ENCODE data around the gene TSGA10.

DNA sequence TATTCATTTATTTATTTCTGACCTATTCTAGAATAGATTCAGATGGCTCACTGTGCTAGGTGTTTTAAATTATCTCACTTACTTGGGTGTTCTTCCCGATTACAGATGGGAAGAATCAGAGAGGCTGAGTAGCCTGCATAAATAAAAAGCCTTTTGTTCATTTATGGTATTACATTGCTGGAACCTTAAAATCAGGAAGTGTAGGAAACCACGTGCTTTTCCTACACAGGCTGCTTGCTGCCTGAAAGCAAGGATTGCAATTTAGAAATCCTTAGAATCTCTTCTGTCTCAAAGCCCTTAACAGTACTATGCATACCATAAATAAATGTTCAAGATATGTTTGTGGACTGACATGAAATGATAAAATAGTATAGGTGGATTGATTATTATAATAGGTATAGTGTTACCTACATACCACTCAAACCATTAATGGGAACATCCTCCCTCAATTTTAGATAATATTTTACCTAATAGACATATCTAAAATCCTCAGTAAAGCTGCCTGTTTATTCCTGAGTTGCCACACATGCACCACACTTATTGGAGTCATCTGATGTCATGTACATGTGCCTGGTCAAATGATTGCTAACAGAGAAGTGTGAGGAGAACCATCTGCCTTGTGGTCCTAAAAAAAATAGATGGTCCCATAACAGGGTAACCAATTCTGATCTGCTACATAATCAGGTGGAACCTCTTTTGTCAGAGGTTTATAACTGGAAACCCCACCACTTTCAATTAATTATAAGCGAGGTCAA is 86.7 kb downstream of the TSGA10 start:
- TF ChIP-seq, protein P1, sequence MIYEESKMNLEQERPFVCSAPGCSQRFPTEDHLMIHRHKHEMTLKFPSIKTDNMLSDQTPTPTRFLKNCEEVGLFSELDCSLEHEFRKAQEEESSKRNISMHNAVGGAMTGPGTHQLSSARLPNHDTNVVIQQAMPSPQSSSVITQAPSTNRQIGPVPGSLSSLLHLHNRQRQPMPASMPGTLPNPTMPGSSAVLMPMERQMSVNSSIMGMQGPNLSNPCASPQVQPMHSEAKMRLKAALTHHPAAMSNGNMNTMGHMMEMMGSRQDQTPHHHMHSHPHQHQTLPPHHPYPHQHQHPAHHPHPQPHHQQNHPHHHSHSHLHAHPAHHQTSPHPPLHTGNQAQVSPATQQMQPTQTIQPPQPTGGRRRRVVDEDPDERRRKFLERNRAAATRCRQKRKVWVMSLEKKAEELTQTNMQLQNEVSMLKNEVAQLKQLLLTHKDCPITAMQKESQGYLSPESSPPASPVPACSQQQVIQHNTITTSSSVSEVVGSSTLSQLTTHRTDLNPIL (CRISPR knock-in tag; IDR thresholded peaks at IDR 0.05; ENCODE audit: low read depth) = no peak
- TF ChIP-seq ZNF8 (CRISPR knock-in tag; IDR thresholded peaks at IDR 0.05) (no peak), RARB (CRISPR knock-in tag; IDR thresholded peaks at IDR 0.05) (no peak), PPARA (CRISPR knock-in tag; IDR thresholded peaks at IDR 0.05; ENCODE audit: borderline replicate concordance) (no peak), ARNTL (CRISPR knock-in tag; IDR thresholded peaks at IDR 0.05; ENCODE audit: borderline replicate concordance, low read depth) (no peak), ZFP3 (CRISPR knock-in tag; IDR thresholded peaks at IDR 0.05) (no peak), ZNF70 (CRISPR knock-in tag; IDR thresholded peaks at IDR 0.05) (no peak), TOX (CRISPR knock-in tag; IDR thresholded peaks at IDR 0.05; ENCODE audit: borderline replicate concordance) (no peak), SNAI2 (CRISPR knock-in tag; IDR thresholded peaks at IDR 0.05) (no peak)
- TF ChIP-seq, protein P2, sequence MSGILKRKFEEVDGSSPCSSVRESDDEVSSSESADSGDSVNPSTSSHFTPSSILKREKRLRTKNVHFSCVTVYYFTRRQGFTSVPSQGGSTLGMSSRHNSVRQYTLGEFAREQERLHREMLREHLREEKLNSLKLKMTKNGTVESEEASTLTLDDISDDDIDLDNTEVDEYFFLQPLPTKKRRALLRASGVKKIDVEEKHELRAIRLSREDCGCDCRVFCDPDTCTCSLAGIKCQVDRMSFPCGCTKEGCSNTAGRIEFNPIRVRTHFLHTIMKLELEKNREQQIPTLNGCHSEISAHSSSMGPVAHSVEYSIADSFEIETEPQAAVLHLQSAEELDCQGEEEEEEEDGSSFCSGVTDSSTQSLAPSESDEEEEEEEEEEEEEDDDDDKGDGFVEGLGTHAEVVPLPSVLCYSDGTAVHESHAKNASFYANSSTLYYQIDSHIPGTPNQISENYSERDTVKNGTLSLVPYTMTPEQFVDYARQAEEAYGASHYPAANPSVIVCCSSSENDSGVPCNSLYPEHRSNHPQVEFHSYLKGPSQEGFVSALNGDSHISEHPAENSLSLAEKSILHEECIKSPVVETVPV (CRISPR knock-in tag; IDR thresholded peaks at IDR 0.05) = no peak
- TF ChIP-seq, protein P3, sequence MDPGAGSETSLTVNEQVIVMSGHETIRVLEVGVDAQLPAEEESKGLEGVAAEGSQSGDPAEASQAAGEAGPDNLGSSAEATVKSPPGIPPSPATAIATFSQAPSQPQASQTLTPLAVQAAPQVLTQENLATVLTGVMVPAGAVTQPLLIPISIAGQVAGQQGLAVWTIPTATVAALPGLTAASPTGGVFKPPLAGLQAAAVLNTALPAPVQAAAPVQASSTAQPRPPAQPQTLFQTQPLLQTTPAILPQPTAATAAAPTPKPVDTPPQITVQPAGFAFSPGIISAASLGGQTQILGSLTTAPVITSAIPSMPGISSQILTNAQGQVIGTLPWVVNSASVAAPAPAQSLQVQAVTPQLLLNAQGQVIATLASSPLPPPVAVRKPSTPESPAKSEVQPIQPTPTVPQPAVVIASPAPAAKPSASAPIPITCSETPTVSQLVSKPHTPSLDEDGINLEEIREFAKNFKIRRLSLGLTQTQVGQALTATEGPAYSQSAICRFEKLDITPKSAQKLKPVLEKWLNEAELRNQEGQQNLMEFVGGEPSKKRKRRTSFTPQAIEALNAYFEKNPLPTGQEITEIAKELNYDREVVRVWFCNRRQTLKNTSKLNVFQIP (CRISPR knock-in tag; IDR thresholded peaks at IDR 0.05; ENCODE audit: borderline replicate concordance, low read depth) = no peak
- TF ChIP-seq, protein P4, sequence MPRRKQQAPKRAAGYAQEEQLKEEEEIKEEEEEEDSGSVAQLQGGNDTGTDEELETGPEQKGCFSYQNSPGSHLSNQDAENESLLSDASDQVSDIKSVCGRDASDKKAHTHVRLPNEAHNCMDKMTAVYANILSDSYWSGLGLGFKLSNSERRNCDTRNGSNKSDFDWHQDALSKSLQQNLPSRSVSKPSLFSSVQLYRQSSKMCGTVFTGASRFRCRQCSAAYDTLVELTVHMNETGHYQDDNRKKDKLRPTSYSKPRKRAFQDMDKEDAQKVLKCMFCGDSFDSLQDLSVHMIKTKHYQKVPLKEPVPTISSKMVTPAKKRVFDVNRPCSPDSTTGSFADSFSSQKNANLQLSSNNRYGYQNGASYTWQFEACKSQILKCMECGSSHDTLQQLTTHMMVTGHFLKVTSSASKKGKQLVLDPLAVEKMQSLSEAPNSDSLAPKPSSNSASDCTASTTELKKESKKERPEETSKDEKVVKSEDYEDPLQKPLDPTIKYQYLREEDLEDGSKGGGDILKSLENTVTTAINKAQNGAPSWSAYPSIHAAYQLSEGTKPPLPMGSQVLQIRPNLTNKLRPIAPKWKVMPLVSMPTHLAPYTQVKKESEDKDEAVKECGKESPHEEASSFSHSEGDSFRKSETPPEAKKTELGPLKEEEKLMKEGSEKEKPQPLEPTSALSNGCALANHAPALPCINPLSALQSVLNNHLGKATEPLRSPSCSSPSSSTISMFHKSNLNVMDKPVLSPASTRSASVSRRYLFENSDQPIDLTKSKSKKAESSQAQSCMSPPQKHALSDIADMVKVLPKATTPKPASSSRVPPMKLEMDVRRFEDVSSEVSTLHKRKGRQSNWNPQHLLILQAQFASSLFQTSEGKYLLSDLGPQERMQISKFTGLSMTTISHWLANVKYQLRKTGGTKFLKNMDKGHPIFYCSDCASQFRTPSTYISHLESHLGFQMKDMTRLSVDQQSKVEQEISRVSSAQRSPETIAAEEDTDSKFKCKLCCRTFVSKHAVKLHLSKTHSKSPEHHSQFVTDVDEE (CRISPR knock-in tag; IDR thresholded peaks at IDR 0.05) = no peak

Measured in SK-N-SH treated with all-trans-retinoic acid at 6 μM for 48 hours (cell line).